B cell (primary cell): ENCODE results near the gene ZEB2. TPM values are rescaled to one million over a fixed set of nuclear protein-coding genes. Genes with fewer than 3 reads are reported as not detected.

Experiments used
- ATAC-seq: fragments of 200-7000 bp; cut with Tn5 transposase; one replicate; pipeline ENCODE4 v1.10.0; 2021; ENCODE audit warnings: low read depth, mild to moderate bottlenecking, moderate number of reproducible peaks, moderate library complexity
- CTCF ChIA-PET: fragments of 350-600 bp; sonication (Branson Sonifier 250); formaldehyde crosslinking; loops from one replicate; lab custom pipeline; 2021; ENCODE audit warnings: antibody characterized with exemption, inconsistent platforms; lab: Charles Lee
- POLR2A ChIA-PET: fragments of 350-600 bp; sonication (Branson Sonifier 250); formaldehyde crosslinking; loops from one replicate; lab custom pipeline; 2021; ENCODE audit warnings: antibody characterized with exemption; lab: Charles Lee
- DNase-seq: peaks from one replicate; pipeline ENCODE4 v3.0.0; 2013
- H2AFZ ChIP-seq: 2 replicates; pipeline ENCODE4 v1.6.1; 2012; ENCODE audit warnings: mild to moderate bottlenecking, low read depth, low read length; ENCODE audit not compliant: insufficient read depth, poor library complexity, severe bottlenecking
- H3K27ac ChIP-seq, 2 donors: 1 replicate in 1 of 2; 2 replicates in 1 of 2; pipeline ENCODE4 v1.5.1; 2012 to 2013; ENCODE audit warnings: low read length in 2 of 2, mild to moderate bottlenecking in 2 of 2, moderate library complexity in 1 of 2
- H3K27me3 ChIP-seq, 4 experiments: fragments of 200-600 bp in 1 of 4; sonication (generic) in 1 of 4; replicated peaks in 1 of 4; 1 replicate in 2 of 4; 2 replicates in 2 of 4; pipeline versions ENCODE4 v1.6.1 to v1.7.0; 2013 to 2016; ENCODE audit warnings: low read length in 3 of 4, mild to moderate bottlenecking in 2 of 4, mixed read lengths in 1 of 4, moderate library complexity in 1 of 4; ENCODE audit not compliant: insufficient read depth in 4 of 4, control insufficient read depth in 3 of 4; ENCODE audit errors: control extremely low read depth in 1 of 4
- H3K36me3 ChIP-seq, 2 experiments: replicated peaks in 1 of 2; 1 replicate in 1 of 2; 2 replicates in 1 of 2; pipeline versions ENCODE4 v1.6.1 to v1.7.1; 2013; ENCODE audit warnings: low read length in 1 of 2; ENCODE audit not compliant: insufficient read depth in 2 of 2, control insufficient read depth in 1 of 2; ENCODE audit errors: control extremely low read depth in 1 of 2, extremely low read depth in 1 of 2
- H3K4me1 ChIP-seq, 2 donors: fragments of 200-600 bp in 1 of 2; sonication (generic) in 1 of 2; 1 replicate in 1 of 2; 2 replicates in 1 of 2; pipeline versions ENCODE4 v1.5.1 to v1.6.1; 2013 to 2017; ENCODE audit warnings: low read length in 2 of 2; ENCODE audit not compliant: control insufficient read depth in 2 of 2, insufficient read depth in 2 of 2
- H3K4me2 ChIP-seq: replicated peaks from 2 replicates; pipeline ENCODE3; 2012; ENCODE audit warnings: mild to moderate bottlenecking, low read depth, low read length; ENCODE audit not compliant: poor library complexity, severe bottlenecking
- H3K4me3 ChIP-seq, 5 experiments: fragments of 200-600 bp in 1 of 5; sonication (generic) in 1 of 5; 1 replicate in 3 of 5; 2 replicates in 2 of 5; pipeline versions ENCODE4 v1.5.1 to v1.7.0; 2011 to 2016; ENCODE audit warnings: low read length in 4 of 5, mild to moderate bottlenecking in 4 of 5, low read depth in 2 of 5, control low read depth in 1 of 5, moderate library complexity in 1 of 5; ENCODE audit not compliant: insufficient read depth in 1 of 5; ENCODE audit errors: control extremely low read depth in 1 of 5, extremely low read depth in 1 of 5
- H3K79me2 ChIP-seq: fragments of 200-600 bp; sonication (generic); one replicate; pipeline ENCODE4 v1.6.0; 2016; ENCODE audit warnings: low read length; ENCODE audit not compliant: control insufficient read depth, insufficient read depth
- H3K9ac ChIP-seq: fragments of 200-600 bp; sonication (generic); 2 replicates; pipeline ENCODE4 v1.6.1; 2017; ENCODE audit warnings: mild to moderate bottlenecking, low read length, moderate library complexity
- H3K9me3 ChIP-seq, 3 donors: one replicate each; pipeline versions ENCODE4 v1.6.1 to v1.7.1; 2013; ENCODE audit warnings: low read length in 2 of 3; ENCODE audit not compliant: control insufficient read depth in 2 of 3, insufficient read depth in 1 of 3; ENCODE audit errors: control extremely low read depth in 1 of 3
- H4K20me1 ChIP-seq: 2 replicates; pipeline ENCODE4 v1.6.0; 2012; ENCODE audit warnings: mild to moderate bottlenecking, low read length; ENCODE audit not compliant: insufficient read depth, control insufficient read depth, poor library complexity, severe bottlenecking
- H3K27ac Mint-ChIP-seq: one replicate; pipeline ENCODE4 v1.8.0; 2021; ENCODE audit warnings: mixed read lengths
- H3K27me3 Mint-ChIP-seq: one replicate; pipeline ENCODE4 v1.8.0; 2021; ENCODE audit warnings: mixed read lengths
- H3K4me1 Mint-ChIP-seq: one replicate; pipeline ENCODE4 v1.8.0; 2021; ENCODE audit warnings: mixed read lengths
- H3K4me3 Mint-ChIP-seq: one replicate; pipeline ENCODE4 v1.8.0; 2021; ENCODE audit warnings: mixed read lengths
- H3K9me3 Mint-ChIP-seq: one replicate; pipeline ENCODE4 v1.8.0; 2022; ENCODE audit warnings: mixed read lengths; ENCODE audit not compliant: insufficient read depth
- EZH2 ChIP-seq: IDR thresholded peaks from 2 replicates; pipeline ENCODE4 v1.6.1; 2012; ENCODE audit warnings: borderline replicate concordance, low read depth, mild to moderate bottlenecking, moderate library complexity, low read length; ENCODE audit not compliant: insufficient read depth, poor library complexity, severe bottlenecking
- WGBS: methylation state at CpG from one replicate; pipeline ENCODE4 v1.1.5; 2013; ENCODE audit warnings: missing lambda C conversion rate; ENCODE audit not compliant: insufficient coverage; 5-methylcytosine and 5-hydroxymethylcytosine counted together
- intact Hi-C: fragments of 100-400 bp; cut with micrococcal nuclease; formaldehyde crosslinking; loops from one replicate; pipeline ENCODE4 v1.10.0; 2022
- polyA plus RNA-seq: library from polyadenylated mRNA; depleted of rRNA; stranded (reverse); fragments of >200 nt; gene quantifications from 2 replicates; pipeline ENCODE4 v1.2.3, GENCODE V29; 2012
- total RNA-seq, 2 donors: library from RNA; stranded (reverse); fragments of 120-200 nt in 1 of 2; gene quantifications; 1 replicate in 1 of 2; 2 replicates in 1 of 2; pipeline versions ENCODE4 v1.2.3 to v1.2.4, GENCODE V29; 2013 to 2022
- TF ChIP-seq, protein P1 (sequence below): fragments of 200-600 bp; IDR thresholded peaks from one replicate; pipeline ENCODE4 v1.8.0; 2022; ENCODE audit warnings: antibody characterized with exemption, mild to moderate bottlenecking

Gene ZEB2
- total and polyA plus RNA-seq, 2 donors (not counting 1 experiment from before 2014, with no cell fraction given), result 56.3 to 217 TPM

DNA sequence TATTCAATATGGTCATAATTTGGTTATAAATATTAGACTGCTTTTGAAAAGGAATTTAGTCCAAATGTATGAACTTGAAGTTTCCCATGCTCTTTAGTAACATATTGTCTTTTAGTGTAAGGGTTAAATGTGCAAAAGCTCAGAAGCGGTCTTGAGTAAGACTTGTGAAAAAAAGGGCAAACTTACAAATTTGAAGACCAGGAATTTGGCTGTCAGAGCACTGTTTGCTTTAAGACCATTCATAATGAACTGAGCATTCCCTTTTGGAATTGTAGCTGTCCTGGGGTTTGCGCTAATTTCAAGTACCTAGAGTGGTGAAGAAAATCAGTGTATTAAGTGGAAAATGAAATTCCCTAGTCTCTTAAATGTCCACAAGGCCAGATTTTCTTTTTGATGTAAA lies 6.9 kb upstream of the ZEB2 start:
- Histone ChIP-seq H3K4me1 (peaks cover 16 to 22% of the 10 kb centered on the region in 2 donors), H2AFZ (no peak overlapping the region), H3K9ac (no peak overlapping the region), H3K27ac (no peak overlapping the region), H4K20me1 (no peaks in the 10 kb centered on the region), H3K9me3 (peaks cover 0 to 4% (median 0%) of the 10 kb centered on the region in 3 donors), H3K4me2 (no peak overlapping the region), H3K36me3 (no peaks in the 10 kb centered on the region), H3K27me3 (peaks cover 0 to 15% (median 7%) of the 10 kb centered on the region in 4 experiments), H3K4me3 (no peak overlapping the region), H3K79me2 (peaks cover 8% of the 10 kb centered on the region)
- peaks cover 19% of the 10 kb centered on the region for H3K4me1 Mint-ChIP-seq
- peaks cover 3% of the 10 kb centered on the region for H3K27me3 Mint-ChIP-seq
- H3K27ac Mint-ChIP-seq, result no peak overlapping the region
- ChIA-PET CTCF (no interaction called here), POLR2A (no interaction called here)
- no peaks in the 10 kb centered on the region for H3K9me3 Mint-ChIP-seq
- WGBS, result 86% methylated on average over 1 of the region's 2 CpGs
- no peak for DNase-seq
- no peak for TF ChIP-seq EZH2
- TF ChIP-seq, protein P1, sequence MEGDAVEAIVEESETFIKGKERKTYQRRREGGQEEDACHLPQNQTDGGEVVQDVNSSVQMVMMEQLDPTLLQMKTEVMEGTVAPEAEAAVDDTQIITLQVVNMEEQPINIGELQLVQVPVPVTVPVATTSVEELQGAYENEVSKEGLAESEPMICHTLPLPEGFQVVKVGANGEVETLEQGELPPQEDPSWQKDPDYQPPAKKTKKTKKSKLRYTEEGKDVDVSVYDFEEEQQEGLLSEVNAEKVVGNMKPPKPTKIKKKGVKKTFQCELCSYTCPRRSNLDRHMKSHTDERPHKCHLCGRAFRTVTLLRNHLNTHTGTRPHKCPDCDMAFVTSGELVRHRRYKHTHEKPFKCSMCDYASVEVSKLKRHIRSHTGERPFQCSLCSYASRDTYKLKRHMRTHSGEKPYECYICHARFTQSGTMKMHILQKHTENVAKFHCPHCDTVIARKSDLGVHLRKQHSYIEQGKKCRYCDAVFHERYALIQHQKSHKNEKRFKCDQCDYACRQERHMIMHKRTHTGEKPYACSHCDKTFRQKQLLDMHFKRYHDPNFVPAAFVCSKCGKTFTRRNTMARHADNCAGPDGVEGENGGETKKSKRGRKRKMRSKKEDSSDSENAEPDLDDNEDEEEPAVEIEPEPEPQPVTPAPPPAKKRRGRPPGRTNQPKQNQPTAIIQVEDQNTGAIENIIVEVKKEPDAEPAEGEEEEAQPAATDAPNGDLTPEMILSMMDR, result no peak
- no peak for ATAC-seq
- H3K4me3 Mint-ChIP-seq, result no peak overlapping the region
- intact Hi-C loops, result no loop called here

DNA sequence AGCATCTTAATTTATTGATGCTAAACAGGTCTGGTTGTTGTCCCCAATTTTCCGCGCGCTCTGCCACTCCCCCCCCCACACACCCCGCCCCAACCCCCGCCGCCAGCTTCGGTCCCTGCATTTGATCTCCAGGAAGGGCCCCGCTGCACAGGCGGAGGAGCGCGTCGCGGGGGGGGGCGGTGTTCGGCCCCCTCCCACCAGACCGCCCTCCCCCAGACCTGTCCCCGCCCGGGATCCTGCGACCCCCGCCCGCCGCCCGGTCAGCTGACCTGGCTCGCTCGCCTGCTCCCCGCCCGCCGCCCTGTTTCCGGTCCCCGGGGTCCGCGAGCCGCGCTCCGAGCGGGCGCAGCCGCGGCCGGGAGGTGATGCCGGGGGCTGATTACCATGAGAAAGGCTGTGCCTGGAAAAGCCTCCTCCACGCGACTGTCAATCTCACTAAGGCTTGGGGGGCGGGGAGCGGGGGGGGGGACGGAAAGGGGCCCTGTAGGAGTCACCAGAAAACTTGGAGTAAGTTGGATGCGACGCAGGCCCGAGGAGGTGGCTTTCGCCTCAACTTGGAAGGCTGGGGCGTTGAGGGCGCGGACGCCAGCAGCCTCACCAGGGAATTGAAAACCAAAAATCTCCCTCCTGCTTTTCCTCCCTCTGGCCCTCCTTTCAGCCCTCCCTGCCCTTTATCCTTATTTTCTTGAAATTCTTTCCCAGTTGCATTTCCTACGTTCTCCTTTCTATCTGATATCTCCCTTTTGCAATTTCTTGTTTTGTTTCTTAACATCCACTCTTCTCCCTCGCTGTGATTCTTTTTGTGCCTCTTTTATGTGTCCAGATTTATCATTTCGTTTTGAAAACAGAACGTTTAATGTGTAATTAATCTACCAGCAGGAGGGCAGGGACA lies 4.4 kb upstream of the ZEB2 start:
- Mint-ChIP-seq H3K9me3 (no peaks in the 10 kb centered on the region), H3K27me3 (no peaks in the 10 kb centered on the region), H3K4me1 (peaks cover 29% of the 10 kb centered on the region), H3K27ac (peak overlapping the region; percentile 22), H3K4me3 (peak overlapping the region; percentile 88)
- under 1% methylated on average over 19 of the region's 58 CpGs for WGBS
- Histone ChIP-seq H3K9ac (peak overlapping the region; percentile 54), H3K4me3 (peak overlapping the region; percentile 41 to 82 (median 58)), H3K4me2 (peak overlapping the region; percentile 90), H3K27ac (no peak overlapping the region), H3K36me3 (no peaks in the 10 kb centered on the region), H3K79me2 (peaks cover 16% of the 10 kb centered on the region), H3K27me3 (peaks cover 0 to 18% (median 7%) of the 10 kb centered on the region in 4 experiments), H2AFZ (peak overlapping the region; percentile 65), H3K4me1 (peaks cover 16 to 36% of the 10 kb centered on the region in 2 donors), H3K9me3 (peaks cover 0 to 4% (median 0%) of the 10 kb centered on the region in 3 donors), H4K20me1 (no peaks in the 10 kb centered on the region)
- ATAC-seq (peak; percentile 21), DNase-seq (peak; percentile 33)
- POLR2A ChIA-PET, result interaction anchor here (0.6 to 1.2 kb wide), 2 partner anchors 69 to 72 kb away, joined by 5 to 6 read pairs; no protein-coding TSS in a partner anchor
- CTCF ChIA-PET, result interaction anchor here (0.5 to 0.7 kb wide), 2 partner anchors 18 to 963 kb away, joined by 3 to 6 read pairs; no protein-coding TSS in a partner anchor
- intact Hi-C loops, result loop anchor here (5.0 kb wide), 3 partner anchors 38 to 1228 kb away; no protein-coding TSS in a partner anchor
- TF ChIP-seq EZH2, result no peak
- TF ChIP-seq, protein P1, result no peak
